ENCODE results near the gene JADE3. TPM values are rescaled to one million over a fixed set of nuclear protein-coding genes. Genes with fewer than 3 reads are reported as not detected.
A peak's percentile ranks its signal among the peaks of the same experiment; 100 is the strongest.

Gene JADE3
- total and polyA plus RNA-seq, 4 donors: 7.4 to 11.8 (median 9.9) TPM

DNA sequence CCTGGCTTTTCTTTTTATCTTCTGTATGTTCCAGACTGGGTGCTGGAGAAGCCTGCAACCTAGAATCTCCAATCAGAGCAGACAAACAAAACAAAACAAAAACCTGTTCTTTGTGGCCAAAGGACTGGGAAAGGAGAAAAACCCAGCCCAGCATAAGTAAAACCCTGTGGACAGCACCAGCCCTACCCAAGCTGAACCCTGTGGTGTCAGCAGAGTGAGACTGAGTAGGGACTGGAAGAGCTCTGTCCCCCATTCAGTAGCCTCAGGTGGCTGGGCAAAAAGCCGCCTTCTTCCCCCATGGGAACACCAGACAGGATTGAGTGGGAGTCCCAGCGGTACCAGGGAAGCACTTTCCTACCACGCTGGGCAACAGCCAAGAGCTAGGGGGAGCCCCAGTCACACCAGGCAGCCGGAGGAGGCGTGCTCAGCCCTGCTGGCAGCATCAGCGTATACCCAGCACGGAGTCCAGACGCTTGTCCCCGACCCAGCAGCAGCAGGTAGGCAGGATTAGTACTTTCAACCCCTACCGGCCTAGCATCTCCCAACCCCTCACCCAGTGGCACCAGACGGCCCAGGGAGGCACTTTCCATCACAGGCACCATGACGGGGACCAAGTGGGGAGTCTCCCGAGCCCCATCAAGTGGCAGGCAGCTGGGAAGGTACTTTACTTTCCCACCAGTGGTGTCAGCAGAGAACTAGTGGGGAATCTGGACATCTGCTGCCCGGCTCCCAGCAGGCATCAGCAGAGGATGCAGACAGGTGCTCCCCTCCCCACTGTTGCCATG, 8.6 kb upstream of the JADE3 start:
- 10% methylated on average over 11 of the region's 14 CpGs for WGBS (ENCODE audit: insufficient coverage)
- H3K27ac ChIP-seq (ENCODE audit: low read depth, low read length): no peak overlapping the region
- no peaks in the 10 kb centered on the region for H3K36me3 ChIP-seq (ENCODE audit: control insufficient read depth, insufficient read depth, low read length)
- H3K4me1 ChIP-seq (ENCODE audit: control insufficient read depth, insufficient read depth, low read length): peaks cover 8% of the 10 kb centered on the region
- no peaks in the 10 kb centered on the region for H3K9me3 ChIP-seq (ENCODE audit: control insufficient read depth, insufficient read depth, low read length)
- peak in 4 of 6 donors; percentile 36 to 87 (median 66) for DNase-seq (ENCODE audit: low read depth in 4 of 6, low spot score in 6 of 6)
- peaks cover 8% of the 10 kb centered on the region for H3K27me3 ChIP-seq (ENCODE audit: control insufficient read depth, insufficient read depth, low read length)
- peak overlapping the region; percentile 49 for H3K4me3 ChIP-seq (ENCODE audit: low read depth, low read length)

DNA sequence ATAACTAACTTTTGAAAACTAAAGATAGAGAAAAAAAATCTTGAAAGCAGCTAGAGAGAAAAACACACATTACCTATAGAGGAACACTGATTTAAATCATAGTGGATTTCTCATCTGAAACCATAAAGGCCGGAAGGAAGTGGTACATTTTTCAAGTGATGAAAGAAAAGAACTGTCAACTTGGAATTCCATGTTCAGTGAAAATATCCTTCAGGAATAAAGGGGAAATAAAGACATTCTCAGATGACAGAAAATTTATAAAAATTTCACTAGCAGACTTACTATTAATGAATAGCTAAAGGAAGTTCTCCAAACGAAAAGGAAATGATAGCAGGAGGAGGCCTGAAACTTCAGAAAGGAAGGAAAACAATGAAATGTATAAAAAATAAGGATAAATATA, 7.6 kb upstream of the JADE3 start:
- Histone ChIP-seq H3K4me3 (ENCODE audit: low read depth, low read length) (no peak overlapping the region), H3K36me3 (ENCODE audit: control insufficient read depth, insufficient read depth, low read length) (no peaks in the 10 kb centered on the region), H3K4me1 (ENCODE audit: control insufficient read depth, insufficient read depth, low read length) (peaks cover 8% of the 10 kb centered on the region), H3K27ac (ENCODE audit: low read depth, low read length) (no peak overlapping the region), H3K27me3 (ENCODE audit: control insufficient read depth, insufficient read depth, low read length) (peaks cover 8% of the 10 kb centered on the region), H3K9me3 (ENCODE audit: control insufficient read depth, insufficient read depth, low read length) (no peaks in the 10 kb centered on the region)
- WGBS (ENCODE audit: insufficient coverage): no CpG with 5 or more reads among the region's 2 CpGs
- DNase-seq (ENCODE audit: low read depth in 4 of 6, low spot score in 6 of 6): no peak

DNA sequence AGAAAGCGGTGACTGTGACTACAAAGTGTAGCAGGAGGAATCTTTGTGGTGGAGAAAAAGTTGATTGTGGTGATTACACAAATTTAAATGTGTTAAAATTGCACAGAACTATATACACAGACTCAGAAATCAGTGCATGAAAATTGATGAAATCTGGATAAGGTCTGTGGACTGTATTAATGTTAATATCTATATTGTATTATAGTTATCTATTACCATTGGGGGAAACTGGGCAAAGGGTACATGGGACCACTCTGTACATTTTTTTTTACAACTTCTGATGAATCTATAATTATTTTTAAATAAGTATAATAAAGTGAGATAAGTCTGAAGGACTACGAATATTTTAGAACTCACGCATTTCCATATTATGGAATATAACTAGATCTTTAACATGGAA, 1.8 kb upstream of the JADE3 start:
- Histone ChIP-seq H3K4me1 (ENCODE audit: control insufficient read depth, insufficient read depth, low read length) (no peaks in the 10 kb centered on the region), H3K9me3 (ENCODE audit: control insufficient read depth, insufficient read depth, low read length) (no peaks in the 10 kb centered on the region), H3K4me3 (ENCODE audit: low read depth, low read length) (no peak overlapping the region), H3K27ac (ENCODE audit: low read depth, low read length) (no peak overlapping the region), H3K36me3 (ENCODE audit: control insufficient read depth, insufficient read depth, low read length) (no peaks in the 10 kb centered on the region), H3K27me3 (ENCODE audit: control insufficient read depth, insufficient read depth, low read length) (peaks cover 7% of the 10 kb centered on the region)
- no peak for DNase-seq (ENCODE audit: low read depth in 4 of 6, low spot score in 6 of 6)
- WGBS (ENCODE audit: insufficient coverage): no CpG with 5 or more reads among the region's 3 CpGs

DNA sequence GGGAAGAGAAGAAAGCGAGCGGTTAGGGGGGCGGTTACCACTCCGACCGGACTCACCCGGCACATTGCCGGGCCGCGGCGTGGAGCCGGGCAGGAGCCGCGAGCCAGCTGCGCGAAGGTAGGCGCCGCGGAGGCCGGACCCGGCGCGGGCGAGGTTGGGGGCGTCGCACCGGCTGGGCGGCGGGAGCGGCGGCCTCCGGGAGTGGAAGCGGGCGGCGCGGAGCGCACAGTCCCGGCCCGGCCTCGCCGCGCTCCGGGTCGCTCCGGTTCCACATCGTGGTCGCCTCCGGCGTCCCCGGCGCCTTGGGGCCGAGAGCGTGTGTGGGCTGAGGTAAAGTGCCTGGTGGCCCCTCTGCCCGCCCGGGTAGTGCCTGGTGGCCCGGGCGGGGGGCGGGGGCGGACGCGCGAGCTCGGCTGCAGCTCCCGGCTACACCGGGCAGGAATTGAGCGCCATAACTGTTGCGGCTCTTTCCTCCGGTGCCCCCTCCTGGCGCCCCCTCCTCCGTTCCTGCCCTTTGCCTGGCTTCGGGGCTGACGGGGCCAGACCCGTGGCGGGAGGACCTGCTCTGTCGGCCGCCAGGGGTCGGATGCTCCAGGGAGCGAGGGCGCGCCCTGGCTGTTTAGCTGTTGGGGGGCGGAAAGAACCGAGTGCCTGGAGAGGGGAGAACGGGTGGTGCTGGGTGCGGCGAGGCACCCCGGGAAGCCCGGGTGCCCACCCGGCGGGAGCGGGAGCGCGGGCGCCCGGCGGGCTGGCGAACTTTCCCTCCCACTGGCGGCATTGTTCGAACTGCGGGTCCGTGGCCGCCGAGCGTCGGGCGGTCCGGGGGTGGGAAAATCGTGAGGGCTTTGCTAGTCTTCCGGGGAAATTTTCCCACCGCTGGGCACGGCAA, 626 bp downstream of the JADE3 start:
- Histone ChIP-seq H3K9me3 (ENCODE audit: control insufficient read depth, insufficient read depth, low read length) (no peaks in the 10 kb centered on the region), H3K36me3 (ENCODE audit: control insufficient read depth, insufficient read depth, low read length) (no peaks in the 10 kb centered on the region), H3K27ac (ENCODE audit: low read depth, low read length) (peak overlapping the region; percentile 30), H3K4me1 (ENCODE audit: control insufficient read depth, insufficient read depth, low read length) (no peaks in the 10 kb centered on the region), H3K27me3 (ENCODE audit: control insufficient read depth, insufficient read depth, low read length) (peaks cover 9% of the 10 kb centered on the region), H3K4me3 (ENCODE audit: low read depth, low read length) (peak overlapping the region; percentile 61)
- peak in 2 of 6 donors; percentile 38 to 59 for DNase-seq (ENCODE audit: low read depth in 4 of 6, low spot score in 6 of 6)
- 31% methylated on average over 107 of the region's 109 CpGs for WGBS (ENCODE audit: insufficient coverage)

DNA sequence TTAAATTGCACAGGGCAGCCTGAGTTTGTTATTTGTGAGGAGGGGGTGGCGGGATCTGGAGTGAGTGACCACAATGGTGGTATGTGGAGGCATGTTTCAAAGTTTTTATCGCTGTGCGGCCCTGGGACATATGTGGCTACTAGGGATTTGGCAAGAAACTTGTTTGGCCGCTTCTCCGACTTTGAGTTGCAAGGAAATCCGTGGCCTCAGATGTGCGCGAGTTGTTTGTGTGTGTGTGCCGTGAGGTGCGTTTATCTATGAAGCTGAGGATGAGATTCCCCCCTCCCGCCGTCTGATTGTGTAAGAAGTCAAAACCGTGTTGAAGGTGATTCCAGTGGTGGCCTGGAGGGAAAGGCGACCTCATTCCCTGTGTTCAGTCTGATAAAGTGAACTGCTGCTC, 1.4 kb downstream of the JADE3 start:
- peak overlapping the region; percentile 61 for H3K4me3 ChIP-seq (ENCODE audit: low read depth, low read length)
- H3K27me3 ChIP-seq (ENCODE audit: control insufficient read depth, insufficient read depth, low read length): peaks cover 9% of the 10 kb centered on the region
- H3K4me1 ChIP-seq (ENCODE audit: control insufficient read depth, insufficient read depth, low read length): no peaks in the 10 kb centered on the region
- WGBS (ENCODE audit: insufficient coverage): 42% methylated on average over 13 of the region's 14 CpGs
- peak in 2 of 6 donors; percentile 2 to 7 for DNase-seq (ENCODE audit: low read depth in 4 of 6, low spot score in 6 of 6)
- no peaks in the 10 kb centered on the region for H3K9me3 ChIP-seq (ENCODE audit: control insufficient read depth, insufficient read depth, low read length)
- H3K36me3 ChIP-seq (ENCODE audit: control insufficient read depth, insufficient read depth, low read length): no peaks in the 10 kb centered on the region
- H3K27ac ChIP-seq (ENCODE audit: low read depth, low read length): no peak overlapping the region

DNA sequence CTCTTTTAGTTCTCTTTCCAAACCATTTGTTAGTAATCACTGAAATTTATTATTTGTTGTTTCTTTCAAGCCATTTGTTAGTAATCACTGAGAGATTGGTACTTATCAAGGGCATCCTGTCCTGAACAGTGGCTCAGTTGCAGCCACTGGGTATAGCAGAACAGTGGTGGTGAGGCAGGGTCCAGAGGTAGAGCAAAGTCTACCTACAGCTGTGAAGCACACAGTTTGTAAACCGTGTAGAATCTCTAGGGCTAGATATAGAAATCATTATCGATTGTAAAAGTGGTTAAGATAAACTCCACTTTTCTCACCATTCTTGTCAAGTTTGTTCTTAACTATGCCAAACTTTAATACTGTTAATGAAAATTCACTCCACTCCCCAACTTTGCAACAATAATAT, 4.1 kb downstream of the JADE3 start:
- Histone ChIP-seq H3K36me3 (ENCODE audit: control insufficient read depth, insufficient read depth, low read length) (no peaks in the 10 kb centered on the region), H3K9me3 (ENCODE audit: control insufficient read depth, insufficient read depth, low read length) (peaks cover 4% of the 10 kb centered on the region), H3K27ac (ENCODE audit: low read depth, low read length) (no peak overlapping the region), H3K4me1 (ENCODE audit: control insufficient read depth, insufficient read depth, low read length) (no peaks in the 10 kb centered on the region), H3K27me3 (ENCODE audit: control insufficient read depth, insufficient read depth, low read length) (peaks cover 9% of the 10 kb centered on the region), H3K4me3 (ENCODE audit: low read depth, low read length) (no peak overlapping the region)
- no peak for DNase-seq (ENCODE audit: low read depth in 4 of 6, low spot score in 6 of 6)
- WGBS (ENCODE audit: insufficient coverage): no CpG with 5 or more reads among the region's 2 CpGs

DNA sequence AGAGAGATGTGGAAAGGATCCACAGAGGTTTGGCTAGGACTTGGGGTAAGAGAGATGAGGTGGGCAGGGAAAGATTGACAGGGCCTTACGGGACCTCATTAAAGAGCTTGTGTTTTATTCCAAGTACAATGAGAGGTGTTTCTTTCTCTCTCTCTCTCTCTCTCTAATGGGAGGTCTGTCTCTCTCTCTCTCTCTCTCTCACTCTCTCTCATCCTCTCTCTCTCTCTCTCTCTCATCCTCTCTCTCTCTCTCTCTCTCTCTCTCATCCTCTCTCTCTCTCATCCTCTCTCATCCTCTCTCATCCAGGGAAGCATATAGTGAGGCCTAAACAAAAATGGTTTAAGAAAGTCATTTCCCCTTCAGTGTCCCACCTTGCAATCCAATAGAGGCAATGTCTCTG, 5.4 kb downstream of the JADE3 start:
- WGBS (ENCODE audit: insufficient coverage): no CpG with 5 or more reads among the region's 1 CpG
- Histone ChIP-seq H3K4me3 (ENCODE audit: low read depth, low read length) (no peak overlapping the region), H3K27me3 (ENCODE audit: control insufficient read depth, insufficient read depth, low read length) (peaks cover 9% of the 10 kb centered on the region), H3K27ac (ENCODE audit: low read depth, low read length) (no peak overlapping the region), H3K9me3 (ENCODE audit: control insufficient read depth, insufficient read depth, low read length) (peaks cover 8% of the 10 kb centered on the region), H3K4me1 (ENCODE audit: control insufficient read depth, insufficient read depth, low read length) (no peaks in the 10 kb centered on the region), H3K36me3 (ENCODE audit: control insufficient read depth, insufficient read depth, low read length) (no peaks in the 10 kb centered on the region)
- no peak for DNase-seq (ENCODE audit: low read depth in 4 of 6, low spot score in 6 of 6)

DNA sequence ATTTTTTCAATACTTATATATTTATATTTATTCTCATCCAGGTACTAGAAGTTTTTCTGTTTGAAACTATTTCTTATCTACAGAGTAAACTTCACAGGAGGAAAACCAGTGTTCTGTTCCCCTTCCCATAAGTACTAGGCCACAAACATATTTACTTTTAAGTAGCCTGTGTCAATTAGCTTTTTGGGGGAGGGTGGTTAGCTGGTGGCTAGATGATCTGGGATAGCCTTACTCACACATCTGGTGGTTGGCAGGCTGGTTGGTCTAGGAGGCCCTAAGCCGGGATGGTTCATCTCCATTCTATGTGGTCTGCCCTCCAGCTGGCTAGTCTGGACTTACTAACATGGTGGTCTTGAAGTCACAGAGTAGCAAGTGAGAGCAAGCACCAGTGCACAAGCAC, 6.2 kb downstream of the JADE3 start:
- 80% methylated on average over 1 of the region's 1 CpG for WGBS (ENCODE audit: insufficient coverage)
- H3K27ac ChIP-seq (ENCODE audit: low read depth, low read length): no peak overlapping the region
- no peak overlapping the region for H3K4me3 ChIP-seq (ENCODE audit: low read depth, low read length)
- H3K27me3 ChIP-seq (ENCODE audit: control insufficient read depth, insufficient read depth, low read length): peaks cover 9% of the 10 kb centered on the region
- H3K4me1 ChIP-seq (ENCODE audit: control insufficient read depth, insufficient read depth, low read length): no peaks in the 10 kb centered on the region
- no peaks in the 10 kb centered on the region for H3K36me3 ChIP-seq (ENCODE audit: control insufficient read depth, insufficient read depth, low read length)
- peaks cover 8% of the 10 kb centered on the region for H3K9me3 ChIP-seq (ENCODE audit: control insufficient read depth, insufficient read depth, low read length)
- no peak for DNase-seq (ENCODE audit: low read depth in 4 of 6, low spot score in 6 of 6)

DNA sequence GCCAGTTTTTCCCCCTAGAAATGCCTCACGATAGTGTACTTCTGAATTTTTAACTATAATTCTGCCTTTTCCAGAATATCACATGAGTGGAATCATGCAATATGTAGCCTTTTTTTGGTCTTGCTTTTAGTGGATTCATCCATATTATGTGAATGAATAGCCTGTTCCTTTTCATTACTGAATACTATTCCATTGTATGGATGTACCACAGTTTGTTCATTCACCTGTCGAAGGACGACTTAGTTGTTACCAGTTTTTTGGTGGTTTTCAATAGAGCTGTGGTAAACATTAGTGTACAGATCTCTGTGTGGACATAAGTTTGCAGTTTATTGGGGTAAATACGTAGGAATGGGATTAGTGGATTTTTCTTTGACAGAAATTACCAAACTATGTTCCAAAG, 8.0 kb downstream of the JADE3 start:
- Histone ChIP-seq H3K36me3 (ENCODE audit: control insufficient read depth, insufficient read depth, low read length) (no peaks in the 10 kb centered on the region), H3K27me3 (ENCODE audit: control insufficient read depth, insufficient read depth, low read length) (peaks cover 5% of the 10 kb centered on the region), H3K4me3 (ENCODE audit: low read depth, low read length) (no peak overlapping the region), H3K9me3 (ENCODE audit: control insufficient read depth, insufficient read depth, low read length) (peaks cover 8% of the 10 kb centered on the region), H3K27ac (ENCODE audit: low read depth, low read length) (no peak overlapping the region), H3K4me1 (ENCODE audit: control insufficient read depth, insufficient read depth, low read length) (no peaks in the 10 kb centered on the region)
- no peak for DNase-seq (ENCODE audit: low read depth in 4 of 6, low spot score in 6 of 6)
- no CpG with 5 or more reads among the region's 4 CpGs for WGBS (ENCODE audit: insufficient coverage)
